Measurements from ENCODE around the gene C4orf50. TPM values are rescaled to one million over a fixed set of nuclear protein-coding genes. Genes with fewer than 3 reads are reported as not detected.
"Not testable (repeated sequence)": the region's sequence is repeated elsewhere in the genome, so short reads cannot be mapped to it uniquely, and the experiment has no call there.

Gene C4orf50
- total RNA-seq, 8 experiments from 2014 or later, result 0.09 to 1.2 (median 0.39) TPM

- in situ Hi-C loops (cut with MboI; ENCODE audit: low pct_unique_long_range_greater_than_20kb in 2 of 9, low sequenced_read_pairs in 9 of 9, unreplicated experiment in 9 of 9), result no loop called here
- ATAC-seq (replicated peaks in 6 of 8), result peak in 2 of 8 experiments; percentile 25 to 43
- 0 to 86% (median 21%) methylated on average over 1 to 15 of the region's 54 CpGs; no CpG with 5 or more reads in 4 of the 10 experiments for WGBS, 10 experiments
- H3K4me1 ChIP-seq (replicated peaks in 1 of 2), result no peaks in the 10 kb centered on the region
- no peak overlapping the region for H3K4me3 ChIP-seq
- H3K27ac ChIP-seq, result no peak overlapping the region
Observed at GRCh38 chr4:6008092-6008551, 10.1 kb downstream of the C4orf50 start.

DNA sequence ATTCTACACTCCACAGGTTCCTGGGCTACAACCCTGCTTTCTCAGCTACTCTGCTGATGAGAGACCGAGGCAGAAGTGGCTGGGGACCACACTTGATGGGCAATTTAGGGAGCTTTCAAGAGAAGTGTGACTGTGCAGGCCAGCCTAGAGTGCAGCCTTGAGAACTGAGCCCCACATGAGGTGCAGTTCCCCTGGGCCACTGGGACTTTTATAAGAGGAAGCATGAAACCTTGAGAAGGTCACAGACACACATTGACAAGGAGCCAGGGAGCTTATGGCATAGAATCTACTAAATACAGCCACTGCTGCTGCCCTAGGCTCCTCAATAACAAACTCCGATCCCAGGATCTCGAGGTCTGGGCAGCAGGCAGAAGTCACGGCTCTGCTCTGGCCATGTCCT, 13.1 kb downstream of the C4orf50 start:
- whole genome bisulfite sequencing, 10 experiments, result 0 to 65% (median 33%) methylated on average over 1 to 3 of the region's 4 CpGs; no CpG with 5 or more reads in 5 of the 10 experiments
- in situ Hi-C loops (cut with MboI; ENCODE audit: low pct_unique_long_range_greater_than_20kb in 2 of 9, low sequenced_read_pairs in 9 of 9, unreplicated experiment in 9 of 9), result no loop called here
- Histone ChIP-seq H3K27ac (no peak overlapping the region), H3K4me3 (no peak overlapping the region), H3K4me1 (replicated peaks in 1 of 2) (no peaks in the 10 kb centered on the region)
- no peak for ATAC-seq (replicated peaks in 6 of 8)

- in situ Hi-C loops (cut with MboI; ENCODE audit: low pct_unique_long_range_greater_than_20kb in 2 of 9, low sequenced_read_pairs in 9 of 9, unreplicated experiment in 9 of 9); H3K27ac ChIP-seq; ATAC-seq (replicated peaks in 6 of 8); H3K4me3 ChIP-seq; H3K4me1 ChIP-seq (replicated peaks in 1 of 2): not testable (repeated sequence)
- 20 to 100% (median 38%) methylated on average over 1 of the region's 1 CpG; no CpG with 5 or more reads in 6 of the 10 experiments for WGBS, 10 experiments
Observed at GRCh38 chr4:6003485-6003884, 14.7 kb downstream of the C4orf50 start.

DNA sequence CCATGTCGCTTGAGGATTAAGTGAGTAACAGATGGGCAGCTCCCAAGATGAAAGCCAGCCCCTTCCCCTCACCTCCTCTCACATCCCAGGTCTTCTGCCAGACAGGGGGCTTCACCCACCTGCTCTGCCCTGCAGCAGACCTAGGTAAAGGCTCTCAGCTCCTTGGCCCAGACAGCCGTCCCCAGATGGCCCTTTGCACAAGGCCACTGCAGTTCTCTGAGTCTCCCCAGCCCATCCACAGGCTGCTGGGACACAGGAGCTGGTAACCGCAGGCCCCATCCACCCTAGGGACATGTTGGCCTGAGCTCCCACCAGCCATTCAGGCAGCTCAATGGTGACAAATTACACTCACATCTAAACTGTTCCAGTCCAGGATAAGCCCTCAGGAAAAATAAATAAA, 15.3 kb downstream of the C4orf50 start:
- Histone ChIP-seq H3K4me3 (no peak overlapping the region), H3K4me1 (replicated peaks in 1 of 2) (peaks cover 0 to 3% of the 10 kb centered on the region in 2 donors), H3K27ac (no peak overlapping the region)
- no peak for ATAC-seq (replicated peaks in 6 of 8)
- in situ Hi-C loops (cut with MboI; ENCODE audit: low pct_unique_long_range_greater_than_20kb in 2 of 9, low sequenced_read_pairs in 9 of 9, unreplicated experiment in 9 of 9), result no loop called here
- WGBS, 10 experiments, result 10 to 40% (median 33%) methylated on average over 1 to 2 of the region's 3 CpGs; no CpG with 5 or more reads in 7 of the 10 experiments

GRCh38 chr4:6002492-6002833, 15.8 kb downstream of the C4orf50 start:
- Histone ChIP-seq H3K27ac (no peak overlapping the region), H3K4me1 (replicated peaks in 1 of 2) (peaks cover 0 to 3% of the 10 kb centered on the region in 2 donors), H3K4me3 (no peak overlapping the region)
- WGBS, 10 experiments, result 0 to 82% (median 20%) methylated on average over 1 to 3 of the region's 5 CpGs; no CpG with 5 or more reads in 5 of the 10 experiments
- in situ Hi-C loops (cut with MboI; ENCODE audit: low pct_unique_long_range_greater_than_20kb in 2 of 9, low sequenced_read_pairs in 9 of 9, unreplicated experiment in 9 of 9), result no loop called here
- ATAC-seq (replicated peaks in 6 of 8), result no peak

GRCh38 chr4:6001680-6002491, 16.3 kb downstream of the C4orf50 start:
- peaks cover 0 to 3% of the 10 kb centered on the region in 2 donors for H3K4me1 ChIP-seq (replicated peaks in 1 of 2)
- WGBS, 10 experiments, result 0 to 83% (median 27%) methylated on average over 1 to 5 of the region's 6 CpGs; no CpG with 5 or more reads in 2 of the 10 experiments
- H3K4me3 ChIP-seq, result no peak overlapping the region
- H3K27ac ChIP-seq, result no peak overlapping the region
- ATAC-seq (replicated peaks in 6 of 8), result peak in 3 of 8 experiments; percentile 34 to 69 (median 35)
- in situ Hi-C loops (cut with MboI; ENCODE audit: low pct_unique_long_range_greater_than_20kb in 2 of 9, low sequenced_read_pairs in 9 of 9, unreplicated experiment in 9 of 9), result no loop called here

GRCh38 chr4:5999830-6000365, 18.3 kb downstream of the C4orf50 start:
- no peak for ATAC-seq (replicated peaks in 6 of 8)
- Histone ChIP-seq H3K27ac (no peak overlapping the region), H3K4me1 (replicated peaks in 1 of 2) (peaks cover 0 to 3% of the 10 kb centered on the region in 2 donors), H3K4me3 (no peak overlapping the region)
- in situ Hi-C loops (cut with MboI; ENCODE audit: low pct_unique_long_range_greater_than_20kb in 2 of 9, low sequenced_read_pairs in 9 of 9, unreplicated experiment in 9 of 9), result loop anchor here in 2 of 9 experiments (10.0 to 25.0 kb wide), 2 partner anchors 312 to 325 kb away; no protein-coding TSS in a partner anchor
- 30 to 100% (median 83%) methylated on average over 1 to 7 of the region's 9 CpGs; no CpG with 5 or more reads in 5 of the 10 experiments for WGBS, 10 experiments

DNA sequence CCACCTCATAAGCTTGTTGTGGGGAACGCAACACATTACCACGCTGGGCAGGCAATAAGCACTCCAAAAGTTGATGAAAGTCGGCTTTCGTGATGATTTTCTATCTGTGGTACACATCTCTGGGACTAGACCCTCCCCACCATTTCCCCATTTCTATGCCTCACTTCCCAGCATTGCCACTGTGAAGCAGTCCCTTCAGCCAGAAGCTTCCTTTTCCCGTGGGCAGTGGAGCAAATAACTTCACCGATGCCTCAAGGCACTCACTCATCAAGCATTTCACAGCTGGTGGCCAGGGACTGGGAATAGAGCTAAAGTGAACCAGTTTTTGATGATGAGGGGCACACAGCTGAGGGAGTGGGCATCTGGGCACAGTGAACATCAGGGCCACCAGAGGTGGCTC, 18.9 kb downstream of the C4orf50 start:
- WGBS, 10 experiments, result 38 to 80% (median 60%) methylated on average over 1 to 5 of the region's 6 CpGs; no CpG with 5 or more reads in 3 of the 10 experiments
- no peak overlapping the region for H3K4me3 ChIP-seq
- peaks cover 0 to 3% of the 10 kb centered on the region in 2 donors for H3K4me1 ChIP-seq (replicated peaks in 1 of 2)
- in situ Hi-C loops (cut with MboI; ENCODE audit: low pct_unique_long_range_greater_than_20kb in 2 of 9, low sequenced_read_pairs in 9 of 9, unreplicated experiment in 9 of 9), result loop anchor here in 2 of 9 experiments (10.0 to 25.0 kb wide), 2 partner anchors 313 to 325 kb away; no protein-coding TSS in a partner anchor
- H3K27ac ChIP-seq, result no peak overlapping the region
- no peak for ATAC-seq (replicated peaks in 6 of 8)

- 0 to 2% (median 0%) methylated on average over 1 to 7 of the region's 9 CpGs; no CpG with 5 or more reads in 2 of the 10 experiments for WGBS, 10 experiments
- peaks cover 0 to 3% of the 10 kb centered on the region in 2 donors for H3K4me1 ChIP-seq (replicated peaks in 1 of 2)
- no peak overlapping the region for H3K4me3 ChIP-seq
- no peak overlapping the region for H3K27ac ChIP-seq
- peak; percentile 64 to 99 (median 98) for ATAC-seq (replicated peaks in 6 of 8)
- in situ Hi-C loops (cut with MboI; ENCODE audit: low pct_unique_long_range_greater_than_20kb in 2 of 9, low sequenced_read_pairs in 9 of 9, unreplicated experiment in 9 of 9), result loop anchor here in 2 of 9 experiments (10.0 to 25.0 kb wide), 2 partner anchors 314 to 326 kb away; no protein-coding TSS in a partner anchor
Observed at GRCh38 chr4:5998333-5998936, 19.8 kb downstream of the C4orf50 start.

DNA sequence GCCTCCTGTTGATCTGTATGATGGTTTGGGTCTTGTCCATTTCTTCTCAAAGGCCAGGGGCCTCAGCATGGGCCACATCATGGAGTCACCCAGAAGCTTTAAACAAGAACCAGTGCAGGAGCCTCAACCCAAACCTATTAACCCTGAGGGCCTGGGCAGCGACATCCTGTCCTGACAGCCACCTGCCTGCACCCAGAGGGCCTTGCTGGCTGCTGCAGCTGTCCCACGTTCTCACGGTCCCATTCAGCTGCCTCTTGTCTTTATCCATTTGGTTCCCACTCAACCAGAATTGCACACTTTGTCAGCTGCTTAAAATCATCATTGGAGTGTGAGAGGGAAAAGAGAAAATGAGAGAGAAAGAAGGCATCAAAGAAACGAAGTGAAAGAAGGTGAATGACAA, 21.6 kb downstream of the C4orf50 start:
- Histone ChIP-seq H3K4me1 (replicated peaks in 1 of 2) (peaks cover 0 to 3% of the 10 kb centered on the region in 2 donors), H3K27ac (no peak overlapping the region), H3K4me3 (no peak overlapping the region)
- WGBS, 10 experiments, result 10 to 55% (median 31%) methylated on average over 1 to 4 of the region's 4 CpGs; no CpG with 5 or more reads in 1 of the 10 experiments
- in situ Hi-C loops (cut with MboI; ENCODE audit: low pct_unique_long_range_greater_than_20kb in 2 of 9, low sequenced_read_pairs in 9 of 9, unreplicated experiment in 9 of 9), result loop anchor here in 2 of 9 experiments (10.0 to 25.0 kb wide), 2 partner anchors 316 to 328 kb away; no protein-coding TSS in a partner anchor
- ATAC-seq (replicated peaks in 6 of 8), result no peak

DNA sequence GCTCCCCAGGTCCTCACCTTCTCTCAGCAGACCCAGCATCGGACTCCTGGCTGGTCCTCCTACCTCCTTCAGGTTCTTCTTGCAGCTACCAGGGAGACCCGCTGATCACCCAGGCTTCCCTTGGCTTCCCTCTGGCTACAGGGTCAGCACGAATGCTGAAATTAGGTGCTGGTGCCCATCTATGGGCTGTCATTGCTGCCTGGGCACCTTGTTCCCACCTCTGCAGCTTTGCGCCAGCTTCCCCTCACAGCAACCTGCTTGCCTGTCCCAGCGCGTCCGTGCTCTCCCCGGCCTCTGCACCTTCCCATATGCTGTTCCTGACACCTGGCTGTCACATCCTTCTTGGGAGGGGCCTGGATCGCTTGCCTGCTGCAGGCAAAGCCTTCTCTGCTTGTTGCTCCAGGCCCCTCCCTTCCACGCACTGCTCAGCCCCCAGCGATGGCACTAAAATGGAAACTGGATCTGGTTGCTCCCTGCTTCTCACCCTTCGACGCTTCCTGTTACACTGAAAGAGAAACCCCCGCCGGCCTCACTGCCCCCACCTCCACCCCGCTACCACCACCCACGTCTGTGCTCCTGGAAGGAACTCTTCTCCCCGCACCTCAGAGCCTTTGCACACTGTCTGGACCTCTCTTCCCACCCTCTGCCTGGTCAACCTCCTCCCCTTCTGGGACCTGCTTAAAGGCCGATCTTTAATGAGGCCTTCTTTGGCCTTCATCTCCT, 22.2 kb downstream of the C4orf50 start:
- H3K4me1 ChIP-seq (replicated peaks in 1 of 2), result peaks cover 0 to 3% of the 10 kb centered on the region in 2 donors
- H3K27ac ChIP-seq, result no peak overlapping the region
- 0 to 95% (median 67%) methylated on average over 1 to 4 of the region's 19 CpGs; no CpG with 5 or more reads in 4 of the 10 experiments for WGBS, 10 experiments
- H3K4me3 ChIP-seq, result no peak overlapping the region
- in situ Hi-C loops (cut with MboI; ENCODE audit: low pct_unique_long_range_greater_than_20kb in 2 of 9, low sequenced_read_pairs in 9 of 9, unreplicated experiment in 9 of 9), result loop anchor here in 2 of 9 experiments (10.0 to 25.0 kb wide), 2 partner anchors 316 to 329 kb away; no protein-coding TSS in a partner anchor
- no peak for ATAC-seq (replicated peaks in 6 of 8)

All from motor neuron (in vitro differentiated cells).